HTERT RPE-1 (cell line): ENCODE data around the gene DMWD.
"Not testable (repeated sequence)": the region's sequence is repeated elsewhere in the genome, so short reads cannot be mapped to it uniquely, and the experiment has no call there.

Source experiments
- in situ Hi-C: fragments of 300-500 bp; cut with MboI; formaldehyde crosslinking; loops from 4 replicates; pipeline ENCODE4 v1.14.3; 2020; ENCODE audit warnings: low sequenced_read_pairs

The DMWD gene

DNA sequence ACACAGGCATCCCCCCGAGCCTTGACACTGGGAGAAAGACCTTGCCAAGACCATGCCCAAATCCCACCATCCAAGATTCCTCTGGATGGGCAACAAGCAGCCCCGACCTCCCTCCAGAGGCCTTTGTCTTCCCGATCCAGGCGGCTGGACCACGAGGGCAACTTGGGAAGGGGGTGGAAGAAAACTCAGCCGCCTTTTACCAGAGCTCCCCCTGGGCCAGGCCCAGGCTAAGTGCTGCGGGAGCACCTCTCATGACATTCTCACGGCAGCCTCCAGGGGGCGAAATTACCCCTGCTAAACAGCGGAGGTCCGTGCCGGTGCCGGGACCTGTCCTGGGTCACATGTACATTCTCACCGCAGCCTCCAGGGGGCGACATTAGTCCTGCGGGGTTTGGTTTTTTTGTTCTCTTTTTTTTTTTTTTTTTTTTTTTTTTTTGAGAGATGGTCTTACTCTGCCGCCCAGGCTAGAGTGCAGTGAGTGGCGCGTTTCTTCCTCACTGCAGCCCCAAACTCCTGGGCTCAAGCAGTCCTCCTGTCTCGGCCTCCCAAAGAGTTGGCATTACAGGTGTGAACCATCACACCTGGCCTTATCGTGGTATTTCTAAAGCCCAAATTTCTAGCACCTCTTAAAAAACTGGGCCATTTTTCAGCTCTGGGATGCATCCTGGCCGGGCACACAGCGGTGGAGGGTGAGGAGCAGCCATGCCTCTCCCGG is 24.5 kb upstream of the DMWD start:
- in situ Hi-C loops, result no loop called here

GRCh38 chr19:45816236-45817009 is 23.8 kb upstream of the DMWD start:
- in situ Hi-C loops, result no loop called here

DNA sequence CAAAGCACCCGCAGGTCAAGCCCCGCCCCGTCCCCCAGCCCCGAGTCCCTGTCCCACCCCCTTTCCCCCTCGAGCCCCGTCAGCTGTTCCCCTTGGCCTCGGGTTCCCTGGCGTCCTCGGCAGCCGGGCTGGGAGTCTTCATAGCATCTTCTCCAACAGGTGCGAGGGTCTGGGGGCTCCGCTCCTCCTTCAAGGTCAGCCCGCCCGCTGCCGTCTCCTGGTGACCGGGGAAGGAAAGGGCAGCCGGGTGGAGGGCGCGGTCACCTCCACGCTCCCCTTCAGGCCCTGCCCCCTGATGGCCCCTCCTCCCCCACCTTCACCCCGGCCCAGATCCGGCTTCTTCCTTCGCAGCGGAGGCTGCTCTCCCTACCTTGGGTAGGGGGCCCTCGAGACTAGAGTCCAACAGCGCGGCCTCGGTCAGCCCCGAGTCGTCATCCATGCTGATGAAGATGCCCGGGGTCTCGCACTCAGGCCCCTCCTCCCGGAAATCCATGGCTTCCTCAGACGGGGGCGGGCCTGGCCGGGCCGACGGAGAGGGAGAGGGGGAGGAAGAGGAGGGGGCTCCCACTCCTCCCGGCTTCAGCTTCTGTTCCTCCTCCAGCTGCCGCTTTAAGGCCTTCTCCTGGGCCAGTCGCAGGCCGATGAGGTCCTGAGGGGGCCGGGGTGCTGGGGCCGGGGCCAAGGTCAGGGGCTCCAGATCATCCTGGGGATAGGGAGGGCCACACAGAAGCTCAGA is 23.0 kb upstream of the DMWD start:
- in situ Hi-C loops, result no loop called here

GRCh38 chr19:45814851-45815480 is 22.3 kb upstream of the DMWD start, which contains the start of gene RSPH6A:
RSPH6A (minus strand) TSS chr19:45815308; CDS start chr19:45815176, 132 bp downstream.
- in situ Hi-C loops, result no loop called here

DNA sequence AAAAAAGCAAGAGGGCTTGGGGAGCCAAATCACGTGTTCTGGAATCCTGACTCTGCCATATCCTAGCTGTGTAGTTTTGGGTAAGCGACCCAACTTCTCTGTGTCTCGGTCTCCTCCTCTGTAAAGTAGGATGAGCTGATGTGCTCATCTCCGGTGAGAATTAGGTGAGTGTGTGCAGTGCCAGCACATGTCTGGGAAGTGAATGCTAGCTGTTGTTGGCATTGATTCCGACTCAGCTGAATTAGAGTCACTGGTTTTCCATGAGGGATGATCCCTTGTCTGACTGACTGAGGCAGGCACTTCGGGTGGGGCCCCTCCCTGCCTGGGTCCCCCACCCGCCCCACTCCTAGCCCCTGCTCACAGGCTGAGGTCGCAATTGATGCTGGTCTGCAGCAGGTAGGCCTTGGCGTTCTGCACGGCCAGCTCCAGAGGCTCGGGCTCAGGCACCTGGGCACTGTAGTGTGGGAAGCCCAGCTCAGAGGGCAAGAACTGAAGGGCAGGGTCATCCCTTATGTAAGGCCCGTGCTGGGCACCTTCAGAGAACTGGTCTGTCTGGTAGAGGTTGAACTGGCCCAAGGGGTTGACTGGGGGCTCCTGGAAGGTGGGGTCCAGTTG is 21.6 kb upstream of the DMWD start:
- in situ Hi-C loops, result no loop called here

DNA sequence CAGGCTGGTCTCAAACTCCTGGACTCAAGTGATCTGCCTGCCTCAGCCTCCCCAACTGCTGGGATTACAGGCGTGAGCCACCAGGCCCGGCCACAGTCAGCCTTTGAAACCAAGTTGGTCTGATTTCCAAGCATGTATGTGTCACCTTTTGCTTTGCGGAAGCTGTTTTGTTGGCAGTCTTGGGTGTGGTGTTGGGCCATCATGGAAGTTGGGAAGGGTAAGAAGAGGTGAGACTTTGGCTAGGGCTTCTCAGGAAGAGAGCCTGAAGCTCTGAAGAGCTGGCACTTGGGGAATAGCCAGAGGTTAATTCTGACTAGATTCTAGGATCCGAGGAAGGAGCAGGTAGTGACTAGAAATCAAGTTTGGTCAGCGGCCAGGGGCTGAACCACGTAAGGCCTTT is 19.7 kb upstream of the DMWD start:
- in situ Hi-C loops, result no loop called here

- in situ Hi-C loops, result no loop called here
Measured at GRCh38 chr19:45809643-45810159, 17.1 kb upstream of the DMWD start.

- in situ Hi-C loops, result no loop called here
Measured at GRCh38 chr19:45805719-45806118, 13.1 kb upstream of the DMWD start.

- in situ Hi-C loops, result no loop called here
Measured at GRCh38 chr19:45804959-45805230, 12.2 kb upstream of the DMWD start.

DNA sequence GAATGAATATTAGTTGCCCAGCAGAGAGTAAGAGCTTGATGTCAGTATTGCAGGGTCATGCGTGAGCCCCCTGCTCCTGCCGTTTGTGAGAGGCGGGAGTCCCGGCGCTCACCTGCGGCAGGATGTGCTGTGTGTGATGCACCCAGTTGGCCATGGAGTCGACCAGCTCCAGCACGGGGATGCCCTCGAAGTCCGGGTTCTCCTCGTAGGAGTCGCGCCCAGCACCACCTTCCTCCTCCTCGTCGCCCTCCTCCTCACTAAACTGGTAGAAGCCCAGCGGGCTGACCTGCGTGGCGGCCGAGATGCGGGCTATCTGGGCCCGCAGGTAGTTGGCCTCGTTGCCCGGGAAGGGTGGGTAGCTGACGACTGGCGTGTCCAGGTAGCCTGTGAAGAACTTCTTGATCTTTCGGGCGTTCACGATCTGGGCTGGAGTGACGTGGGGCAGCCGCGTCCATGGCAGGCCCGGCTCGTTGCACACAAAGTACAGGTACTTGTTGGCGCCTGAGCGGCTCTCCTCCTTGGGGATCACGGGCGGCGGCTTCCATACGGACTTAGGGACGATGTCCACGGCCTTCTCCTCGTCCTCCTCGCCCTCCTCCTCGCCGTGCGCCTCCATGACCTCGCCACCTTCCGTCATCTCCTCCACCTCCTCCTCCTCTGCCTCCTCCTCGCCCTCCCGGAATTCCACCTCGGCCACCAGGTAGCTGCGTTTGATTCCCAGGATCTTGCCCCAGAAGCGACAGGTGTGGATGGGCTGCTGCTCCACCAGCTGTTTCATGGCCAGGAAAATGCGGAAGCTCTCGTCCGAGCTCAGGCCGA is 11.7 kb upstream of the DMWD start:
- in situ Hi-C loops, result no loop called here

GRCh38 chr19:45801603-45802175 is 9.0 kb upstream of the DMWD start:
- in situ Hi-C loops, result no loop called here

GRCh38 chr19:45800070-45800553 is 7.5 kb upstream of the DMWD start:
- in situ Hi-C loops, result no loop called here

GRCh38 chr19:45799541-45799940 is 6.9 kb upstream of the DMWD start:
- in situ Hi-C loops, result not testable (repeated sequence)

GRCh38 chr19:45798995-45799517 is 6.4 kb upstream of the DMWD start:
- in situ Hi-C loops, result no loop called here

DNA sequence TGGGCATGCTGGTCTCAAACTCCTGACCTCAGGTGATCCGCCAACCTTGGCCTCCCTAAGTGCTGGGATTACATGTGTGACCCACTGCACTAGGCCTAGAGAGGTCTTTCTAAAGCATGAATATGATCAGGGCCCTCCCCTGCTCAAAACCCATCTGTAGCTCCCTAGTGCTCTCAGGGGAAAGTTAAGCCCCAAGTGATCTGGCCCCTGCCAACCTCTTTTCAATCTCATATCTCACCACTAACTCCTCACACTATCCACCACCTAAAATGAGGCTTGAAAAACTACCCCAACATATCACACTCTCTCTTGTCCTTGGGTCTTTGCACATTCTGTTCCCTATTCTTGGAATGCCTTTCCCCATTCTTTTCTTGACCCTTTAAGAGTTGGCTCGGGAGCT is 2.0 kb upstream of the DMWD start:
- in situ Hi-C loops, result no loop called here

DNA sequence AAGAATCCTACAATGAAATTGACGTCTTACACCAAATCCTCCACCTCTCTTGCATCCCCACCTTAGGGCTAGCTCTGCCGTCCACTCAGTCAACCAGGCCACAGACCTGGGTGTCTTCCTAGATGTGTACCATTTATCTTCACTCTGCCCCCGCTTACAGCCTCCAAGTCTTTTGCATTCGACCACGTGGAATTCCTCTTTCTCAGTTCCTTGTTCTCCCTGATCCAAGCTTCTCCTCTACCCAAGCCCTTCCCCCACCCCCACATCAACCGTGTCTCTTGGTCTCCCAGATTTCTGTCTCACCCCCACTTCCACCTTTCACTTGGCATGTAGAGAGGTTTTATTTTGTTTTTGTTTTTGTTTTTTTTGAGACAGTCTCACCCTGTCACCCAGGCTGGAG is 1.2 kb upstream of the DMWD start:
- in situ Hi-C loops, result no loop called here

- in situ Hi-C loops, result no loop called here
Measured at GRCh38 chr19:45793178-45793564, 526 bp upstream of the DMWD start.

DNA sequence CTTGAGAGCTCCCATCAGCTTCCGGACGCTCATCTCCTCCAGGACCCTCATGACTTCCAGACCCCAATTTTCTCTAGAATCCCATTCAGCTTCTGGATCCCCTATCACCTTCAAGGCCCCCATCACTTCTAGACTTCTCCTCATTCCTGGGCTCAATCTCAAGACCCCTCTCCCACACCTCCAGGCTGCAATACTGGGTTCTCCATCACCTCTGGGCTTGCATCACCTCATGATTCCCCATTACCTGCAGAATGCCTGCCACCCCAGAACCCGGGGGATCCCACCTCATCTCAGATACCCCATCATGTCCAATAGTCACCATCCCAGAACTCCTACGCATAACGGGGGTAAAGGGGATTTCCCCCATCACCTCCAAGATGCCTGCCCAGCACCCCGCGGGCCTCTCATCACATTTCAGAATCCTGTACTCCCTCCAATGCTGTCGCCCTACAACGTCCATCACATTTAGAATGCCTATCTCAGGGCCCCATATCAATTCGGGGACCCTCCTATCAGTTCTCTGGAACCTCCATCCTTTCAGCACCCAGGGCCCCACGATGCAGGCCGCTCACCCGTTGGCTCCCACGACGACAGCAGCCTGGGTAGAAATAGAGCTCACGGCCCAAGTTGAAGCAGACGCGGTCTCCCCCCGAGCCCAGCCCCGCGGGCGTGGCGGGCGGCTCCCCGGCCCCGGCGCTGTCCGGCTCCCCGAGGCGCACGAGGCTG is 738 bp downstream of the DMWD start:
- in situ Hi-C loops, result no loop called here

- in situ Hi-C loops, result no loop called here
Measured at GRCh38 chr19:45790942-45791341, 1.7 kb downstream of the DMWD start.
